ENCODE measurements around the gene MYB. TPM values are rescaled to one million over a fixed set of nuclear protein-coding genes. Genes with fewer than 3 reads are reported as not detected.

Gene MYB
- total RNA-seq, 4 donors from 2014 or later = 2.6 to 6.9 (median 3.1) TPM

GRCh38 chr6:135229996-135230395 lies 48.9 kb downstream of the MYB start:
- H3K9me3 ChIP-seq = no peaks in the 10 kb centered on the region
- no peaks in the 10 kb centered on the region for H3K27me3 ChIP-seq
- TF ChIP-seq POLR2A (IDR thresholded peaks at IDR 0.05) (no peak), CTCF (IDR thresholded peaks at IDR 0.05) (no peak)
- DNase-seq = no peak
- WGBS, 2 donors = 83 to 88% methylated on average over 2 of the region's 2 CpGs
- no peak overlapping the region for H3K4me3 ChIP-seq
- H3K4me1 ChIP-seq = peaks cover 0 to 2% (median 0%) of the 10 kb centered on the region in 3 donors
- no peak overlapping the region for H3K27ac ChIP-seq
- intact Hi-C loops (cut with DNase I) = no loop called here
- no peaks in the 10 kb centered on the region for H3K36me3 ChIP-seq

GRCh38 chr6:135230711-135231468 lies 49.8 kb downstream of the MYB start:
- TF ChIP-seq CTCF (IDR thresholded peaks at IDR 0.05) = no peak
- no peak for TF ChIP-seq POLR2A (IDR thresholded peaks at IDR 0.05)
- Histone ChIP-seq H3K4me1 (peaks cover 0 to 2% (median 0%) of the 10 kb centered on the region in 3 donors), H3K4me3 (no peak overlapping the region), H3K27me3 (no peaks in the 10 kb centered on the region), H3K27ac (no peak overlapping the region), H3K36me3 (no peaks in the 10 kb centered on the region), H3K9me3 (no peaks in the 10 kb centered on the region)
- intact Hi-C loops (cut with DNase I) = no loop called here
- no peak for DNase-seq
- 73 to 77% methylated on average over 3 of the region's 3 CpGs for WGBS, 2 donors

- TF ChIP-seq CTCF (IDR thresholded peaks at IDR 0.05) (no peak), POLR2A (IDR thresholded peaks at IDR 0.05) (no peak)
- intact Hi-C loops (cut with DNase I) = no loop called here
- Histone ChIP-seq H3K27ac (no peak overlapping the region), H3K4me3 (no peak overlapping the region), H3K4me1 (peaks cover 0 to 2% (median 0%) of the 10 kb centered on the region in 3 donors), H3K9me3 (no peaks in the 10 kb centered on the region), H3K27me3 (no peaks in the 10 kb centered on the region), H3K36me3 (no peaks in the 10 kb centered on the region)
- no peak for DNase-seq
- 76 to 89% methylated on average over 1 of the region's 1 CpG for WGBS, 2 donors
Observed at GRCh38 chr6:135231469-135231844, 50.3 kb downstream of the MYB start.

GRCh38 chr6:135233686-135234491 lies 52.8 kb downstream of the MYB start:
- Histone ChIP-seq H3K27ac (no peak overlapping the region), H3K9me3 (no peaks in the 10 kb centered on the region), H3K27me3 (no peaks in the 10 kb centered on the region), H3K4me1 (peaks cover 0 to 2% (median 0%) of the 10 kb centered on the region in 3 donors), H3K4me3 (no peak overlapping the region), H3K36me3 (no peaks in the 10 kb centered on the region)
- DNase-seq = no peak
- 55 to 69% methylated on average over 4 of the region's 5 CpGs for WGBS, 2 donors
- TF ChIP-seq POLR2A (IDR thresholded peaks at IDR 0.05) = no peak
- TF ChIP-seq CTCF (IDR thresholded peaks at IDR 0.05) = no peak
- intact Hi-C loops (cut with DNase I) = no loop called here

GRCh38 chr6:135234492-135234780 lies 53.3 kb downstream of the MYB start:
- no peak for DNase-seq
- H3K4me1 ChIP-seq = peaks cover 0 to 2% (median 0%) of the 10 kb centered on the region in 3 donors
- H3K27ac ChIP-seq = no peak overlapping the region
- H3K27me3 ChIP-seq = no peaks in the 10 kb centered on the region
- no peaks in the 10 kb centered on the region for H3K9me3 ChIP-seq
- H3K4me3 ChIP-seq = no peak overlapping the region
- intact Hi-C loops (cut with DNase I) = no loop called here
- TF ChIP-seq CTCF (IDR thresholded peaks at IDR 0.05) = no peak
- no peak for TF ChIP-seq POLR2A (IDR thresholded peaks at IDR 0.05)
- 48 to 52% methylated on average over 1 of the region's 1 CpG for WGBS, 2 donors
- H3K36me3 ChIP-seq = no peaks in the 10 kb centered on the region

All from esophagus squamous epithelium (tissue), 5 donors.